ENCODE results near the gene CROCC2. TPM values are rescaled to one million over a fixed set of nuclear protein-coding genes. Genes with fewer than 3 reads are reported as not detected.

CROCC2 gene
- total and polyA plus RNA-seq, 4 donors: 1.3 to 17.4 (median 4.4) TPM

- Histone ChIP-seq H3K27ac (ENCODE audit: low read depth in 1 of 2, low read length in 1 of 2) (no peak overlapping the region), H3K27me3 (ENCODE audit: control insufficient read depth in 3 of 3, insufficient read depth in 3 of 3, low read length in 2 of 3) (no peaks in the 10 kb centered on the region), H3K9ac (ENCODE audit: insufficient read depth in 1 of 2, low read length in 2 of 2) (no peak overlapping the region), H3K4me1 (ENCODE audit: control insufficient read depth in 5 of 5, insufficient read depth in 5 of 5, low read length in 5 of 5) (peaks cover 0 to 27% (median 14%) of the 10 kb centered on the region in 5 donors), H3K36me3 (ENCODE audit: control insufficient read depth in 4 of 4, insufficient read depth in 4 of 4, low read length in 4 of 4) (no peaks in the 10 kb centered on the region), H3K9me3 (ENCODE audit: control insufficient read depth in 4 of 4, insufficient read depth in 3 of 4, low read length in 3 of 4) (no peaks in the 10 kb centered on the region), H3K4me3 (no peak overlapping the region)
- no peak for TF ChIP-seq CTCF (IDR thresholded peaks at IDR 0.05; ENCODE audit: control extremely low read depth, extremely low read depth)
- WGBS, 2 donors: 89 to 92% methylated on average over 14 of the region's 14 CpGs
- peak in 1 of 3 donors; percentile 6 for DNase-seq
- no peak for ATAC-seq (ENCODE audit: insufficient read depth, low FRiP score)
Measured at GRCh38 chr2:240949791-240950705, 43.9 kb downstream of the CROCC2 start.

DNA sequence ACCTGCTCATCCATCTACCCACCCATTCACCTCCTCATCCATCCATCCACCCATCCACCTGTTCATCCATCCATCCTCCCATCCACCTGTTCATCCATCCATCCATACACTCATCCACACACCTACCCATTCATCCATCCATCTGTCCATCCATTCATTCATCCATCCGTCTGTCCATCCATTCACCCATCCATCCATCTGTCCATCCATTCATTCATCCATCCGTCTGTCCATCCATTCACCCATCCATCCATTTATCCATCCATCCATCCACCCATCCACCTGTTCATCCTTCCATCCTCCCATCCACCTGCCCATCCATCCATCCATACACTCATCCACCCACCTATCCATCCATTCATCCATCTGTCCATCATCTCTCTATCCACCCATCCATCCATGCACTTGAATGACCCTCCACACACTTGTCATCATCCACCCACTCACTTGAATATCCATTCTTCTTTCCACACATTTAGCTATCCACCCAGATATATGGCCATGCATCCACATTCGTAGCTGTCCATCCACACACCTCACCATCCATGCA, 45.0 kb downstream of the CROCC2 start:
- no peaks in the 10 kb centered on the region for H3K36me3 ChIP-seq (ENCODE audit: control insufficient read depth in 4 of 4, insufficient read depth in 4 of 4, low read length in 4 of 4)
- peaks cover 0 to 34% (median 20%) of the 10 kb centered on the region in 5 donors for H3K4me1 ChIP-seq (ENCODE audit: control insufficient read depth in 5 of 5, insufficient read depth in 5 of 5, low read length in 5 of 5)
- H3K4me3 ChIP-seq: no peak overlapping the region
- DNase-seq: no peak
- no peak for ATAC-seq (ENCODE audit: insufficient read depth, low FRiP score)
- no peaks in the 10 kb centered on the region for H3K9me3 ChIP-seq (ENCODE audit: control insufficient read depth in 4 of 4, insufficient read depth in 3 of 4, low read length in 3 of 4)
- no peak for TF ChIP-seq CTCF (IDR thresholded peaks at IDR 0.05; ENCODE audit: control extremely low read depth, extremely low read depth)
- no peak overlapping the region for H3K9ac ChIP-seq (ENCODE audit: insufficient read depth in 1 of 2, low read length in 2 of 2)
- no peaks in the 10 kb centered on the region for H3K27me3 ChIP-seq (ENCODE audit: control insufficient read depth in 3 of 3, insufficient read depth in 3 of 3, low read length in 2 of 3)
- 87 to 92% methylated on average over 3 of the region's 3 CpGs for WGBS, 2 donors
- H3K27ac ChIP-seq (ENCODE audit: low read depth in 1 of 2, low read length in 1 of 2): no peak overlapping the region

GRCh38 chr2:240952496-240953246, 46.5 kb downstream of the CROCC2 start:
- H3K4me3 ChIP-seq: no peak overlapping the region
- no peak for ATAC-seq (ENCODE audit: insufficient read depth, low FRiP score)
- peaks cover 0 to 2% (median 0%) of the 10 kb centered on the region in 4 donors for H3K9me3 ChIP-seq (ENCODE audit: control insufficient read depth in 4 of 4, insufficient read depth in 3 of 4, low read length in 3 of 4)
- peaks cover 0 to 47% (median 26%) of the 10 kb centered on the region in 5 donors for H3K4me1 ChIP-seq (ENCODE audit: control insufficient read depth in 5 of 5, insufficient read depth in 5 of 5, low read length in 5 of 5)
- no peak overlapping the region for H3K9ac ChIP-seq (ENCODE audit: insufficient read depth in 1 of 2, low read length in 2 of 2)
- H3K27ac ChIP-seq (ENCODE audit: low read depth in 1 of 2, low read length in 1 of 2): no peak overlapping the region
- 80 to 85% methylated on average over 14 of the region's 14 CpGs for WGBS, 2 donors
- TF ChIP-seq CTCF (IDR thresholded peaks at IDR 0.05; ENCODE audit: control extremely low read depth, extremely low read depth): no peak
- no peaks in the 10 kb centered on the region for H3K36me3 ChIP-seq (ENCODE audit: control insufficient read depth in 4 of 4, insufficient read depth in 4 of 4, low read length in 4 of 4)
- DNase-seq: peak in 1 of 3 donors; percentile 5
- no peaks in the 10 kb centered on the region for H3K27me3 ChIP-seq (ENCODE audit: control insufficient read depth in 3 of 3, insufficient read depth in 3 of 3, low read length in 2 of 3)

Measured in lung (tissue), 12 donors.